Stimulated activated CD4-positive, alpha-beta T cell treated with anti-CD3 and anti-CD28 coated beads, Interleukin-4, amount 100 ng/mL, for 4 hours (primary cell): ENCODE data around the gene MEI1.
"Not testable (repeated sequence)": the region's sequence is repeated elsewhere in the genome, so short reads cannot be mapped to it uniquely, and the experiment has no call there.

Source experiments
- DNase-seq, 2 experiments: peaks; one replicate each; pipeline ENCODE4 v3.0.0-alpha.2; 2020

MEI1 gene

DNA sequence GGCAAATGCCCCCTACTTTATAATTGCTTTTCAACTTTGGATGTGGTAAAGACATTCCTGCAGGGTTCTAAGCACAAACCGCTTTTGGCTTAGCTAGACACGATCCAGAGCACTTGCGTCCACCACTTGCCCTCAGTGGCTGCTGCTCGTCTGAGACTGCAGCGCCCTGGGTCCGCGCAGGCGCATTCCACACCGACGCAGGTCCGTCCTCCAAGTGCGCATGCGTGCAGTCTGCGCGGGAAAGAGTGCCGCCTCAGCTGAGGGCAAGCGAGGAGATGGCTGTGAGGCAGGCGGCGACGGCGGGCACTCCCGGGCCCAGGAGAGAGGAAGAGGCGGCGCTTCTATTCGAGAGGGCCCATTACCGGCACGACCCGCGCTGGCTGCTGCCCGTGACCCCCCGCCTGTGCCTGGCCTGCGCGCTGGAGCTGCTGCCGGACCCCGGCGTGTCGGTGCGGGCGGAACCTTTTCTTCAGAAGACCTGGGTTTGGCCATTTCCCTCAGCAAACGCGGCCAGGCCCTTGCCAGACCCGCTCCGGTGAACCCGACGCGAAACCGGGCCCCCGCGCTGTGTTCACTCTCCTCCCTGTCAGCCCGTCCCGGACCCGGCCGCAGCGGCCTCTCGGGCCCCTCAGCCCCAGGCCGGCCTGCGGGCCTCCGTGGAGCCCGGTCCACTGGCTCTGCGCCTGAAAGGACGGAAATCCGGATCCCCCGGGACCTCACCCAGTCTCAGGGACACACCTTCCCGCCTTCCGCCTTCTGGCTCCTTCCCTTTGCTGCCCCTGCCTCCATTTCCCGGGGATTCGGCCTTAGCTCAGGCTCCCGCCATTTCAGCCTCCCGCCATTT, at the start of gene MEI1:
Gene MEI1, plus strand, starts transcription at position 240 of the 844 bp plus-strand sequence. Its CDS starts 36 bp downstream, at position 276.
- DNase-seq = peak; percentile 89 to 94

- DNase-seq = no peak
These were observed 49.1 kb upstream of the MEI1 start for GRCh38 chr22:41650229-41650628.

DNA sequence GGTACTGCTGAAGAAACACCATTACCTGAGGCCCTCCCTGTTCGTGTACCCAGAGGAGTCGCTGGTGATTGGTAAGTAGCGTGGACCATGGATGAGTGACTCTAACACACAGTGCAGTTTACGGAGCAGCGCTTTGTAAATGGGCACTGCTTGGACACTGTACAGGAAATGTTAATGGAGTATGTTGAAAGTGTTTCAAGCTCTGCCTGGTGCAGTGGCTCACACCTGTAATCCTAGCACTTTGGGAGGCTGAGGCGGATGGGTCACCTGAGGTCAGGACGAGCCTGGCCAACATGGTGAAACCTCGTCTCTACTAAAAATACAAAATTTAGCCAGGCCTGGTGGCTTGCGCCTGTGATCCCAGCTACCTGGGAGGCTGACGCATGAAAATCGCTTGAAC, 48.5 kb upstream of the MEI1 start:
- DNase-seq = no peak

- DNase-seq = no peak
These were observed 45.0 kb upstream of the MEI1 start for GRCh38 chr22:41654322-41654721.

DNA sequence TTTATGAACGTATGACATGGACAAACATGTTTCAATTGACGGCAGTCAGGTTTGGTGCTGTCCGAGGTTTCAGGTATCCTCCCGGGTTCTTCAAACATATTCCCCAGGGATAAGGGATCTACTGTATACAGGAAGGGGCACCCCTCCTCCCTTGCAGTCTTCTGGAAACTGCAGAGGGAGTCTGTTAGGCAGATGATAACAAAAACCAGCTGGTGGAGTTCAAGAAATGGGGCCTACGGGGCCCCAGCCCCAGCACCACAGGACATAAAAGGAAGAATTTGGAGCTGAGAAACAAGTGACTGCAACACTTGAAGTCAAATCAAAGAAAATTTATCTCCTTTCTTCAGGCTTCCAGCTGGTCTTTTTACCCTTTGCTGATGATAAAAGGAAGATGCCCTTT, 42.7 kb upstream of the MEI1 start:
- DNase-seq = no peak

GRCh38 chr22:41657709-41658108, 41.6 kb upstream of the MEI1 start:
- DNase-seq = no peak

DNA sequence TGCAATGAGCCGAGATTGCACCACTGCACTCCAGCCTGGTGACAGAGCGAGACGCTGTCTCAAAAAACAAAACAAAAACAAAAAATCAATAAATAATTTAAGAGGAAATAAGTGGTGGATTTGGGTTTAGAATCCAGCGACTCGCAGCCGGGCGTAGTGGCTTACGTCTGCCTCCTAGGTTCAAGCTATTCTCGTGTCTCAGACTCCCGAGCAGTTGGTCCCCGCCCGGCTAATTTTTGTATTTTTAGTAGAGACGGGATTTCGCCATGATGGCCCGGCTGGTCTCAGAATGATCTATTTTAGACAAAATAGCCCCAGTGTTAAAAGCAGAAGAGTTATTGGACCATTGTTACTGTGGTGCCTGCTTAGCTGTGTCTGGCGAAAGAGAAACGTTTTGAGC, 40.4 kb upstream of the MEI1 start:
- DNase-seq = no peak

DNA sequence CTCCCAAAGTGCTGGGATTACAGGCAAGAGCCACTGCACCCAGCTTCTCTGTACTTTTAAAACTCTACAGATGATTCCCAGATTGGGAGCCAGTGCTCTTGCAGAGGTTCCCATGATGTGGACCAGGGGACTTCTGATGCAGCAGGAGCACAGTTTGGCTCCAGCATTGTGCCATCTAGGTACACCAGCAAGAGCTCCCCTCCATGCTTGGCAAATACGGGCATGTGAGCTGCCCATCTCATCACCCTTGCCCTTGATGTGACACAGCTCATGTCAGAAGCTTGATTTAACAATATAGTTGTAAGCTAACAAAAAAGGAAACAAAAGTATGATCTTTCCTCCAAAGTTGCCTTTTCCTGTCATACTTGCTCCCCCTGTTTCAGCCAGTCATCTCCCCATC, 39.4 kb upstream of the MEI1 start:
- no peak for DNase-seq

DNA sequence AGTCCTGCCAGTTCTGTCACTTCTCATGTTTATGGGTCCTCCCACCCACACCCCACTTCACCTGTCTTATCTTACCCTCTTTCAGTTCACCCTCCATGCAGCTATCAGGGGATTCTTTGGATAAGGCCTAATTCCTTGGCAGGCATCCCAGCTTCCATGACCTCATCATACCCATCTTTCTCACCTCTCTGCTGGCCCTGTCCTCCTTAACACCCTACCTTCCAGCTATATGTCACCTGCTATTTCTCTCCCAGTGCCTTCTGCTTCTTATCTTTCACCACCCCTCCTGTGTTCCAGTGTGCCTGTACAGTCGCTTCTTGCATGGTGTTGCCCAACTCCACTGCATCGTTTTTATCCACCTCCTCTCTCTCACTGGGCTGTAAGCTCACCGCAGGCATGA, 38.9 kb upstream of the MEI1 start:
- DNase-seq = no peak

GRCh38 chr22:41661088-41661487, 38.2 kb upstream of the MEI1 start:
- no peak for DNase-seq

- no peak for DNase-seq
These were observed 37.6 kb upstream of the MEI1 start for GRCh38 chr22:41661713-41662112.

GRCh38 chr22:41663594-41663993, 35.7 kb upstream of the MEI1 start:
- not testable (repeated sequence) for DNase-seq

GRCh38 chr22:41664490-41664889, 34.8 kb upstream of the MEI1 start:
- DNase-seq = no peak

DNA sequence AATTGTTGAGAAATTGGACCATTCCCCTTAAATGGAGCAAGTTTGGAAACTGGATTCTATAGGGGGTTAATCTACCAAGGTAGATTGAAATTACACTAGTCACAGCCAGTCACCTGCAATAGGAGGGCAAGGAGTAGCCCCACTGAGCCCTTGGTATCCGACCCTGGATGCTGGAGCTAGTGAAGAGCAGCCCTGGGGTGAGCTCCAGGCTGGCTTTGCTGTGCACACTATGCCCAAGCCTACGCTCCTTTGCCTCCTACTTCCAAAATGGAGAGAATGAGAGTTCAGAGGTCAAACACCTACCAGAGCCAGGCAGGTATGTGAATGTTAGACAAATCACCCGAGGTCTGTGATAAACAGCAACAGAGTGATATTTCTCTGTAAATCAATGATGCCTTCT, 34.4 kb upstream of the MEI1 start:
- DNase-seq = no peak

DNA sequence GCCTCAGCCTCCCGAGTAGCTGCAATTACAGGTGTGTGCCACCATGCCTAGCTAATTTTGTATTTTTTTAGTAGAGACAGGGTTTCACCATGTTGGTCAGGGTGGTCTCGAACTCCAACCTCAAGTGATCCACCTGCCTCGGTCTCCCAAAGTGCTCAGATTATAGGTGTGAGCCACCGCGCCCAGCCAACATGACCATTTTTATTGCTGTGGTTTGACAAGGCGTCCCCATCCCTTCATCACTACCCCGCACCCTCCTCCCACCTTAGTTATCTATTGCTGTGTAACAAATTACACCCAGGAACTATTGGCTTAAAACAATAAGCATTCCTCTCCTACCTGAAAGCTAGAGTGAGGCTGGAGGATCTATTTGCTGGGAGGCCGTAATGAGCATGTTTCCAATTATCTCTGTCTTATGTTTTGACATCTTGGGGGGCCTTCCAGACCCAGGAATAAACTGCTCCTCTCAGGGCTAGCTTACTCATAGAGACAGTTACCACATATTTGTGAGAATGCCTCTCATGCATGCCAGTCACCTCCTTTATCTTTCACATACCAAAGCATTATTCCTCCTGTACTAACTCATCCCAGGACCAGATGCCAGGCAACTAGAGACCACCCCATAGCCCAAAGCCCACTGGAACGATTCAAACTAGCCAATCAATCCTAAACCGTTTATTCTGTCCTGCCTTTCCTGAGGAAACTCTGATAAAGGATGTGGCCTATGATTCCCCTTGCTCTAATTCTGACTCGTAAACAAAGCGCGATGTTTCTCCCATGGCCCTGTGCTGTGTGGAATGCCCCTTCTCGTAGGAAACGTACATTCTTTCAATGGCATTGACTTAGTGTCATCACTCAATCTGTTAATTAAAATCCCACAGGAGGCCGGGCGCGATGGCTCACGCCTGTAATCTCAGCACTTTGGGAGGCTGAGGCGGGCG, 30.1 kb upstream of the MEI1 start:
- no peak for DNase-seq

- not testable (repeated sequence) for DNase-seq
These were observed 27.2 kb upstream of the MEI1 start for GRCh38 chr22:41672096-41672495.

GRCh38 chr22:41672780-41673509, 26.4 kb upstream of the MEI1 start:
- DNase-seq = no peak

GRCh38 chr22:41674846-41675340, 24.4 kb upstream of the MEI1 start:
- no peak for DNase-seq

GRCh38 chr22:41676134-41676533, 23.2 kb upstream of the MEI1 start:
- no peak for DNase-seq

GRCh38 chr22:41681616-41682015, 17.7 kb upstream of the MEI1 start:
- DNase-seq = peak in 1 of 2 experiments; percentile 17

GRCh38 chr22:41682033-41682807, 17.1 kb upstream of the MEI1 start:
- peak; percentile 80 to 81 for DNase-seq

GRCh38 chr22:41683052-41683451, 16.3 kb upstream of the MEI1 start:
- DNase-seq = no peak
